Right lobe of liver (tissue), 4 donors: Measurements from ENCODE around the gene C5orf46.

Experiments
- POLR2A ChIP-seq: fragments of 450-650 bp; IDR thresholded peaks from one replicate; pipeline ENCODE4 v1.6.1; 2017; ENCODE audit warnings: antibody characterized with exemption, mild to moderate bottlenecking
- TF ChIP-seq, protein P1 (sequence below), 4 donors: fragments of 200-600 bp in 3 of 4; fragments of 450-650 bp in 1 of 4; IDR thresholded peaks; one replicate each; pipeline versions ENCODE4 v1.5.1 to v1.8.0; 2016 to 2022; ENCODE audit warnings: antibody characterized with exemption in 4 of 4, mild to moderate bottlenecking in 2 of 4
- donor health status: DM: no; HTN: no; CAD: no.
- donor health status: DM: no; HTN: no; CAD: no.
- donor health status: DM: no; HTN: yes; CAD: no.

DNA sequence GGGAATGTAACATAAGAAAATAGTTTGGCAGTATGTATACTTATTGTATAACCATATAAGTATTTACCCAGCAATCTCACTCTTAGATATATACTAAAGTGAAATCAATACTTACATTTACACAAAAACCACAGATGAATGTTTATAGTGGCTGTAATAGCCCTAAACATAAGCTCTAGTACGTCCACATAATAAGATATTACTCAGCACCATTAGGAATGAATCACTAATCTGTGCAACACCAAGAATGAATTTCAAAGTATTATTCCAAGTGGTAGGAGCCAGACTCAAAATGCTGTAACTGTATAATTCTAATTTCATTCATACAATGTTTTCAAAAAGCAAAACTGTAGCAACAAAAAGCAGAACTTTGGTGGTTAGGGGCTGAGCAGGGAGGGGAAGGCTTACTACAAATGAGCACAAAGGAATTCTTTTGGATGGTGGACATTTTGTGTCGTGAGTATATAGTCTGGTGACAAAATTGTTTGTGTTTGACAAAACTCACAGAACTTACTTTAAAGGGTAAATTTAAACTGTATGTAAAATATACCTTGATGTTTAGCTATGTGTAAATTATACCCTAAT is 11.9 kb upstream of the C5orf46 start:
- TF ChIP-seq, protein P1, sequence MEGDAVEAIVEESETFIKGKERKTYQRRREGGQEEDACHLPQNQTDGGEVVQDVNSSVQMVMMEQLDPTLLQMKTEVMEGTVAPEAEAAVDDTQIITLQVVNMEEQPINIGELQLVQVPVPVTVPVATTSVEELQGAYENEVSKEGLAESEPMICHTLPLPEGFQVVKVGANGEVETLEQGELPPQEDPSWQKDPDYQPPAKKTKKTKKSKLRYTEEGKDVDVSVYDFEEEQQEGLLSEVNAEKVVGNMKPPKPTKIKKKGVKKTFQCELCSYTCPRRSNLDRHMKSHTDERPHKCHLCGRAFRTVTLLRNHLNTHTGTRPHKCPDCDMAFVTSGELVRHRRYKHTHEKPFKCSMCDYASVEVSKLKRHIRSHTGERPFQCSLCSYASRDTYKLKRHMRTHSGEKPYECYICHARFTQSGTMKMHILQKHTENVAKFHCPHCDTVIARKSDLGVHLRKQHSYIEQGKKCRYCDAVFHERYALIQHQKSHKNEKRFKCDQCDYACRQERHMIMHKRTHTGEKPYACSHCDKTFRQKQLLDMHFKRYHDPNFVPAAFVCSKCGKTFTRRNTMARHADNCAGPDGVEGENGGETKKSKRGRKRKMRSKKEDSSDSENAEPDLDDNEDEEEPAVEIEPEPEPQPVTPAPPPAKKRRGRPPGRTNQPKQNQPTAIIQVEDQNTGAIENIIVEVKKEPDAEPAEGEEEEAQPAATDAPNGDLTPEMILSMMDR (IDR thresholded peaks at IDR 0.05), result no peak
- no peak for TF ChIP-seq POLR2A
